Loucy (cell line): Measurements from ENCODE around the gene PAN2.

Source experiments
- H2AFZ ChIP-seq: fragments of 200-600 bp; sonication (generic); 2 replicates; pipeline ENCODE4 v1.6.0; 2016; ENCODE audit warnings: antibody characterized with exemption, mild to moderate bottlenecking, low read length, moderate library complexity
- H3F3A ChIP-seq: fragments of 200-600 bp; 2 replicates; pipeline ENCODE4 v1.6.0; 2016; ENCODE audit warnings: antibody characterized with exemption, low read depth, mild to moderate bottlenecking
- H3K27me3 ChIP-seq: fragments of 200-600 bp; sonication (generic); 2 replicates; pipeline ENCODE4 v1.6.1; 2014; ENCODE audit warnings: low read length, mild to moderate bottlenecking; ENCODE audit not compliant: insufficient read depth, poor library complexity, severe bottlenecking
- H3K36me3 ChIP-seq: fragments of 200-600 bp; sonication (generic); 2 replicates; pipeline ENCODE4 v1.6.1; 2016; ENCODE audit warnings: low read length; ENCODE audit not compliant: insufficient read depth
- H3K4me1 ChIP-seq: fragments of 200-600 bp; sonication (generic); 2 replicates; pipeline ENCODE4 v1.5.1; 2014; ENCODE audit warnings: low read length, mild to moderate bottlenecking; ENCODE audit not compliant: insufficient read depth, poor library complexity, severe bottlenecking
- H3K4me2 ChIP-seq: fragments of 200-600 bp; sonication (generic); 2 replicates; pipeline ENCODE4 v1.6.0; 2014; ENCODE audit warnings: antibody characterized with exemption, low read length, low read depth, mild to moderate bottlenecking; ENCODE audit not compliant: poor library complexity, severe bottlenecking
- H3K4me3 ChIP-seq: fragments of 200-600 bp; sonication (generic); 2 replicates; pipeline ENCODE4 v1.5.1; 2014; ENCODE audit warnings: low read length, mild to moderate bottlenecking, mixed read lengths; ENCODE audit not compliant: poor library complexity, severe bottlenecking
- H3K79me2 ChIP-seq: fragments of 200-600 bp; sonication (generic); 2 replicates; pipeline ENCODE4 v1.6.1; 2014; ENCODE audit warnings: low read length; ENCODE audit not compliant: insufficient read depth
- H3K9ac ChIP-seq: fragments of 200-600 bp; sonication (generic); 2 replicates; pipeline ENCODE4 v1.6.0; 2014; ENCODE audit warnings: mild to moderate bottlenecking, low read depth, low read length, moderate library complexity; ENCODE audit not compliant: poor library complexity, severe bottlenecking
- H3K9me2 ChIP-seq: fragments of 200-600 bp; sonication (generic); replicated peaks from 2 replicates; pipeline ENCODE4 v1.6.1; 2016; ENCODE audit warnings: low read depth, low read length, mixed read lengths
- H3K9me3 ChIP-seq: fragments of 200-600 bp; sonication (generic); 2 replicates; pipeline ENCODE4 v1.6.1; 2014; ENCODE audit warnings: mild to moderate bottlenecking, antibody characterized with exemption, low read length, low read depth; ENCODE audit not compliant: insufficient read depth
- H4K20me1 ChIP-seq: fragments of 200-600 bp; sonication (generic); 2 replicates; pipeline ENCODE4 v1.6.0; 2014; ENCODE audit warnings: antibody characterized with exemption, low read length, mild to moderate bottlenecking; ENCODE audit not compliant: insufficient read depth, poor library complexity, severe bottlenecking
- EZH2phosphoT487 ChIP-seq: fragments of 200-600 bp; IDR thresholded peaks from 2 replicates; pipeline ENCODE4 v1.6.1; 2018; ENCODE audit warnings: antibody characterized with exemption, mild to moderate bottlenecking, moderate library complexity, borderline replicate concordance
- TF ChIP-seq, protein P1 (sequence below): fragments of 200-600 bp; sonication (generic); conservative IDR thresholded peaks from 2 replicates; pipeline ENCODE4 v1.5.1; 2014; ENCODE audit warnings: mild to moderate bottlenecking, antibody characterized with exemption, low read length

PAN2 gene

DNA sequence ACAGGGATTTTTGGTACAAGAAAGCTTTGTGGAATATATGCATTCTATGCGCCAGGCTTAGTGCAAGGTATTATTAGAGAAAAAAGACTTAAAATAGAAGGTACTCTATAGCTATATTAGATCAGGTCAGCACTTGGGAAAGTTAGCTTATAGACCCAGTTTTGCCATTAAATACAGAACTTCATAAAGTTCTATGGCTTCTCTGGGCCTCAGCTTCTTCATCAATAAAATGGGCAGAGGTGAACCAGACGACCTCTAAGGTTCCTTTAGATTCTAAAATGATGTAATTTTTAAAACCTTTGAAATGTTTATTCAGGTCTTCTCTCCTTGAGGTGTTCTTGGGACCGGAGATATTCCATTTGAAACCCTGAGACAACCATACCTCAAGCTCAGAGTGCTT, 25.1 kb downstream of the PAN2 start:
- Histone ChIP-seq H2AFZ (no peak overlapping the region), H3K9me3 (no peaks in the 10 kb centered on the region), H4K20me1 (no peaks in the 10 kb centered on the region), H3K79me2 (peaks cover 4% of the 10 kb centered on the region), H3K4me1 (no peaks in the 10 kb centered on the region), H3F3A (no peaks in the 10 kb centered on the region), H3K27me3 (no peaks in the 10 kb centered on the region), H3K4me2 (no peak overlapping the region), H3K9ac (no peak overlapping the region), H3K36me3 (no peaks in the 10 kb centered on the region), H3K9me2 (no peaks in the 10 kb centered on the region), H3K4me3 (no peak overlapping the region)
- TF ChIP-seq EZH2phosphoT487: no peak
- TF ChIP-seq, protein P1, sequence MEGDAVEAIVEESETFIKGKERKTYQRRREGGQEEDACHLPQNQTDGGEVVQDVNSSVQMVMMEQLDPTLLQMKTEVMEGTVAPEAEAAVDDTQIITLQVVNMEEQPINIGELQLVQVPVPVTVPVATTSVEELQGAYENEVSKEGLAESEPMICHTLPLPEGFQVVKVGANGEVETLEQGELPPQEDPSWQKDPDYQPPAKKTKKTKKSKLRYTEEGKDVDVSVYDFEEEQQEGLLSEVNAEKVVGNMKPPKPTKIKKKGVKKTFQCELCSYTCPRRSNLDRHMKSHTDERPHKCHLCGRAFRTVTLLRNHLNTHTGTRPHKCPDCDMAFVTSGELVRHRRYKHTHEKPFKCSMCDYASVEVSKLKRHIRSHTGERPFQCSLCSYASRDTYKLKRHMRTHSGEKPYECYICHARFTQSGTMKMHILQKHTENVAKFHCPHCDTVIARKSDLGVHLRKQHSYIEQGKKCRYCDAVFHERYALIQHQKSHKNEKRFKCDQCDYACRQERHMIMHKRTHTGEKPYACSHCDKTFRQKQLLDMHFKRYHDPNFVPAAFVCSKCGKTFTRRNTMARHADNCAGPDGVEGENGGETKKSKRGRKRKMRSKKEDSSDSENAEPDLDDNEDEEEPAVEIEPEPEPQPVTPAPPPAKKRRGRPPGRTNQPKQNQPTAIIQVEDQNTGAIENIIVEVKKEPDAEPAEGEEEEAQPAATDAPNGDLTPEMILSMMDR: no peak

DNA sequence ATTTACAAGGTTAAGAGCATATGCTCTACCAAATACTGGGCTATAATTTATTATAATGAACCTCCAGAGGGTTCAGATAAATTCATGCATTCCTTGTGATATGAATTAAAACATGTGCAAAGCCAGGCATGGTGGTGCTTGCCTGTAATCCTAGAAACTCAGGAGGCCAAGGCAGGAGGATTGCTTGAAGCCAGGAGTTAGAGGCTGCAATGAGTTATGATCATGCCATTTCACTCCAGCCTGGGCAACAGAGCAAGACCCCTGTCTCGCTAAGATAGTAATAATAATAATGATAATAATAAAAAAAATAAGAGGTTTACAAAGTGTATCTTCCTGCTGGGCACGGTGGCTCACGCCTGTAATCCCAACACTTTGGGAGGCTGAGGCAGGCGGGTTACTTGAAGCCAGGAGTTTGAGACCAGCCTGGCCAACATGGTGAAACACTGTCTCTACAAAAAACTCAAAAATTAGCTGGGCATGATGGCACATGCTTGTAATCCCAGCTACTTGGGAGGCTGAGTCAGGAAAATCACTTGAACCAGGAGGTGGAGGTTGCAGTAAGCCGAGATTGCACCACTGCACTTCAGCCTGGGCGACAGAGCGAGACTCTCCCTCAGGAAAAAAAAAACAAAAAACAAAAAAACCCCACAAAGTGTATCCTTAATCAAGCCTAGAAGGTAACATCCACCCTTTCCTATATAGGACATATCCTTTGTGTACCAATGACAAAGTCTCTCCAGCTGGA, 26.4 kb downstream of the PAN2 start:
- no peaks in the 10 kb centered on the region for H3K9me3 ChIP-seq
- H3K27me3 ChIP-seq: no peaks in the 10 kb centered on the region
- no peaks in the 10 kb centered on the region for H3F3A ChIP-seq
- TF ChIP-seq EZH2phosphoT487: no peak
- TF ChIP-seq, protein P1: no peak
- H2AFZ ChIP-seq: no peak overlapping the region
- H4K20me1 ChIP-seq: no peaks in the 10 kb centered on the region
- H3K79me2 ChIP-seq: 0 out of 2 replicates have a peak, but pooled peaks cover 3% of the 10 kb centered on the region
- H3K9ac ChIP-seq: no peak overlapping the region
- H3K36me3 ChIP-seq: no peaks in the 10 kb centered on the region
- no peaks in the 10 kb centered on the region for H3K9me2 ChIP-seq
- H3K4me2 ChIP-seq: no peak overlapping the region
- H3K4me3 ChIP-seq: no peak overlapping the region
- no peaks in the 10 kb centered on the region for H3K4me1 ChIP-seq

- Histone ChIP-seq H4K20me1 (no peaks in the 10 kb centered on the region), H3K9ac (no peak overlapping the region), H3K9me2 (no peaks in the 10 kb centered on the region), H3K79me2 (peaks cover 15% of the 10 kb centered on the region; the same call in 1 of the 2 replicates), H3K4me2 (no peak overlapping the region), H3K4me1 (peaks cover 17% of the 10 kb centered on the region), H2AFZ (no peak overlapping the region), H3F3A (no peaks in the 10 kb centered on the region), H3K4me3 (no peak overlapping the region), H3K27me3 (no peaks in the 10 kb centered on the region), H3K9me3 (no peaks in the 10 kb centered on the region), H3K36me3 (no peaks in the 10 kb centered on the region)
- TF ChIP-seq, protein P1: no peak
- no peak for TF ChIP-seq EZH2phosphoT487
Observed at GRCh38 chr12:56304872-56305590, 28.8 kb downstream of the PAN2 start.
